Cerebellar cortex (tissue), 1 donor: ENCODE measurements around the gene JADE1.
A peak's percentile ranks its signal among the peaks of the same experiment; 100 is the strongest.

ENCODE experiments used
- DNase-seq: peaks from one replicate; pipeline ENCODE4 v3.0.0-alpha.2; 2015; ENCODE audit warnings: low spot score

JADE1 gene

DNA sequence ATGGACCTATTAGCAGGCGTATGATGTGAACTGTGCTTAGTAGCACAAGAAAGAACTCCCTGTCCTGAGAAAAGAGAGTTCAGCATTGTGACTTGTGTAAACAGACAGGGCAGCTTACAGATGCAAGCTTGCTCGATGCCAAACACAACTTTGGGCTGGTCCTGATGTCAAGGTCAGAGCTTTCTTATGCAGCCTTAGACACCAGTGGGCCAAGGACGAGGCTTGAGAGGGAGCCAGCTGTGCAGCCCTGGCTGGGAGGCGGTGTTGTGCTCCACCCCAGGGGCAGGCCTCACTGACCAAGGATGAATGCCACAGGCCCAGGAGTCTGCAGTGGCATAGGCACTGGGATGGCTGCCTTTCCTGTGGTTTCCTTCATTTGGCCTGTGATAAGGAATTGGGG lies 35.4 kb downstream of the JADE1 start:
- no peak for DNase-seq

GRCh38 chr4:128846063-128846462 lies 36.6 kb downstream of the JADE1 start:
- DNase-seq = no peak

- DNase-seq = no peak
These were observed 37.7 kb downstream of the JADE1 start for GRCh38 chr4:128847082-128847724.

- DNase-seq = no peak
These were observed 39.0 kb downstream of the JADE1 start for GRCh38 chr4:128848461-128848860.

DNA sequence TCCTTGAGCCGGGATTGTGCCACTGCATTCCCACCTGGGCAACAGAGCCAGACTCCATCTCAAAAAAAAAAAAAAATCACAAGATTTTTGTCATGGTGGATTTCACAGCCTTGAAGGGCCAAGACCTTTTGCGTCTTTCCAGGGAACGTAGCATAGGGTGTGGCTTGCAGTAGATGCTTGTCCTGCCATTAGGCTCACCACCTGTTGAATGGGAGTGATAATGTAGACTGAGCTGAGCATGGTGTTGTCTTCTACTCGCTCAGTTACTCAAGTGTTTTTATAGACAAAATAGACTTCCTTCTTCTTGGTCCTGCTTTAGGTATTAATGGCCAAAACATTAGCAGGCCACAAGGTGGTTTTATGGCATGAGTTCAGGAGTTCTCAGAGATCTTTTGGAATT lies 40.8 kb downstream of the JADE1 start:
- no peak for DNase-seq

GRCh38 chr4:128853741-128854140 lies 44.2 kb downstream of the JADE1 start:
- DNase-seq = no peak

- no peak for DNase-seq
These were observed 44.9 kb downstream of the JADE1 start for GRCh38 chr4:128854433-128854832.

GRCh38 chr4:128855621-128856020 lies 46.1 kb downstream of the JADE1 start:
- DNase-seq = no peak

DNA sequence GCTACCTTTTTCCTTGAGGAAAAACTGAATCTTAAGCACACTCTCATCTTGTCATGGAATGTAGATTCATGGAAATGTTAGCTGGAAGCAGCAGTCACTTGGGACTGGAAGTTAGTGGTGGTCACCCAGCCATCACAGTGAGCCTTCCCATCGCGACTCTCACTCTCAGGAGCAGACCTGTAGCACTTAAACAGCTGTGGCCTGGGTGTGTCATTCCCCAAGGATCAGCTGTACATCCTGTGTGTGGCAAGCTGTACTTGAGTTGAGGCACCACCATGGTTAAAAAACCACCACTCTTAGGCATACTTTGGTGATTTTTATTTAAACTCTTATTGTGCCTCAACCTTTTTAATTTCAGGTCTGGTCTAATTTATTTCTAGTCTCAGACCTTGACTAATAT lies 46.7 kb downstream of the JADE1 start:
- DNase-seq = no peak

- DNase-seq = no peak
These were observed 49.6 kb downstream of the JADE1 start for GRCh38 chr4:128858879-128859671.

DNA sequence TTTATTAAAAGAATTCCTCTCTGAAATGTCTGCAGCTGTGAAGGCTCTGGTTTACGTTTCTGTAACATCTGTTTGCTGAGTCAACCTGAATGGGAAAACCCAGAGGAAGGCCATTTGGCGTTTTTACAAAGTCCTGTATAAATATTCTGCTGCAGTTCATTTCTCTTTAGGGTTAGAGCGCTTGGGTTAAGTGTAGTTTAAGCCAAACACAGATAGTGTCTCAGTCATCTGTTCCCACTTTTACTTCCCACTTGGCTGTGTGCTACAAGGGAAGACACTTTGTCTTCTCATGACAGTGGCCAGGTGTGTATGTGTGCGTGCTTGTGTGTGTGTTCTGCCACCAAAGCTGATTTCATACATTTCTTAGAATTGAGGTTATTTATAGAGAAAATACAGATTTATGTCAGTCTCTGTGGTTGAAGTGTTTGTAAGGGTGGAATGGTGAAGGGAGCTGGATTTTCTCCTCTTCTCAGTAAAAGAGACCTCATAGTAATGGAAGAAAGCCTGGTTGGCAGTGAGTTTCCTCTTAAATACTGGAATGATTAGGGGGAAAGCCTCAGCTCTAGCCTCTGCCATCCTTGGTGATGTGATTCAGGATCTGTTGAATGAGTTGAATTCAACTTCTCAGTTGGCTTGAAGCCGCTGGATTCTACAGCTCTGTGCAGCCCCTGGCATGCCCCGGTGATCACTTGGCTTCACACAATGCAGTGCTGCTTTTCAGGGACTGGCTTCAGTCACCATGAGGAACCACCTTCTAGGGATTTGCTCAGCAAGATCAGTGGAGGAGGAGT lies 50.6 kb downstream of the JADE1 start:
- no peak for DNase-seq

DNA sequence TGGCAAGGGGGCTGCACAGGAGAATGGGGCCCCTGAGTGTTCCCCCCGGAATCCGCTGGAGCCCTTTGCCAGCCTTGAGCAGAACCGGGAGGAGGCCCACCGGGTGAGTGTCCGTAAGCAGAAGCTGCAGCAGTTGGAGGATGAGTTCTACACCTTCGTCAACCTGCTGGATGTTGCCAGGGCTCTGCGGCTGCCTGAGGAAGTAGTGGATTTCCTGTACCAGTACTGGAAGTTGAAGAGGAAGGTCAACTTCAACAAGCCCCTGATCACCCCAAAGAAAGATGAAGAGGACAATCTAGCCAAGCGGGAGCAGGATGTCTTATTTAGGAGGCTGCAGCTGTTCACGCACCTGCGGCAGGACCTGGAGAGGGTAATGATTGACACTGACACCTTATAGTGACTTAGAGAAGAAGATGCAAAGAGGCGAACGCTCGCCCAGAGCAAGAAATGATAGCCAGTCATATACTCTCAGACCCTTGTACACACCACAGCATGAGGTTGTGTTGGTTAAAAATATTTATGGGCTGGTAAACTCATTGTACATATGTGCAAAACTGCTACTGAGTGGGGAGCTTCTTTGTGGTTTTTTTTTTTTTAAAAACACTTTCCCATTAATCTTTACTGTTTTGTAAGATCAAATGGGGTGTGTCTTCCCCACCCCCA lies 52.5 kb downstream of the JADE1 start:
- no peak for DNase-seq

GRCh38 chr4:128862608-128863311 lies 53.3 kb downstream of the JADE1 start:
- DNase-seq = no peak

DNA sequence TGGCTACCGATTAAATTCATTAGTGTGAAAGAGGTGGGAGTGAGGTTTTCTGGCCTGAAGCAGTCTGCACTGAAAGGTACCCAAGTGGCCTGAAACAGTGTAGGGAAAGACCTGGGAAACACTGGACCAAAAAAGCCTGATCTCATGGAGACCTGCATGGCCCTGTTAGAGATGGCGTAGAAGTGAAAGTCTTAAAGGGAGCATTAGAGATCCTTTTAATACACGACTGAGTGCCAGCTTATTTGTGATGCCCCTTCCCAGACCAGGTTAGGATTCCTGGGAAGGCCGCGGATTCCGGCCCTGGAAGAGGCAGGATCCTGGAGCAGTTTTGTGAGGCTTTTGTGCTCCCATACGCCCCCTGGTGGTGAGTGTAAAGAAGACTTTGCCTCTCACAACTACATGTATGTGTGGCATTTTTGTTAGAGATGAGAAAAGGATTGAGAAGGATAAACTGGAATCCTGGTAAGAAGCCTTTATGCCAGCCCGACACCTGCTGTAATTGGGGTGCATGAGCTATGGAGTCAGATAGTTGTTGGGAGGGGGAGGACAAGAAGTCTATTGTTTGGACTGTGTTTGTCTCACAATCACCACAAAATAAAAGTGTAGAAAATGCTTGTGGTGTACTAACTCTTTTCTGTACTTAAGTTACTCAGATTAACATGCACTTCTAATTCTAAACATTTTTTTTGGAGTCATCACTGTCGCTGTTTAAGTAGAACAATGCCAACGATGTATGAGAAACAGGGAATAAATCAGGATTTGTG lies 54.0 kb downstream of the JADE1 start:
- DNase-seq = peak; percentile 92

GRCh38 chr4:128865132-128865531 lies 55.6 kb downstream of the JADE1 start:
- no peak for DNase-seq

DNA sequence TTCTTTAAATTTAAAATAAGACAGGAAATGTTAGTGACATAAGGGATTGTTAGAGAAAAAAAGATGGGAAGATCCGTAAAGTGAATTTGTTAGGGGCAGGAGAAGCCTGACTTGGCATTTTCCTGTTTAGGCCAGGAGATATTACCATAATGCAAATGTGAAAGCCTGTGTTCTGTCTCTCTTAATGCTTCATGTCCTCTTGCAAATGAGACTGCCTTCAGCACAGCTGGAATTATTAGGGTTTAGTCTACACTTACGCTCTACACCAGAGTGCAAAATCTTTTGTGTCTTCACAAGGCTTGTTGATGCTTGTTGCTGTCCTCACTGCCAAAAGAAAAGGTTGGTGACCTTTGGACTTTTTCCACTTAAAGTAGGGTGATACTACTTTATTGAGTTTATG lies 56.8 kb downstream of the JADE1 start:
- DNase-seq = no peak

GRCh38 chr4:128866691-128867090 lies 57.2 kb downstream of the JADE1 start:
- no peak for DNase-seq

GRCh38 chr4:128868758-128869157 lies 59.3 kb downstream of the JADE1 start:
- no peak for DNase-seq

- DNase-seq = no peak
These were observed 60.4 kb downstream of the JADE1 start for GRCh38 chr4:128869776-128870509.

- DNase-seq = no peak
These were observed 62.4 kb downstream of the JADE1 start for GRCh38 chr4:128871948-128872347.
